Calu3 (cell line): Measurements from ENCODE around the gene GLYATL3. TPM values are rescaled to one million over a fixed set of nuclear protein-coding genes. Genes with fewer than 3 reads are reported as not detected.

Source experiments
- BruUV-seq: library from RNA; stranded (reverse); fragments of 400-500 nt; replicated peaks from 2 replicates; lab custom pipeline; 2021; lab: Mats Ljungman, UMichigan
- CTCF ChIA-PET: fragments of 300-600 bp; sonication (Branson Sonifier 250); formaldehyde crosslinking; loops from one replicate; lab custom pipeline; 2022; ENCODE audit warnings: antibody characterized with exemption; lab: Charles Lee
- DNase-seq: peaks from one replicate; pipeline ENCODE4 v3.0.0; 2022
- H3K27ac Mint-ChIP-seq: one replicate; pipeline ENCODE4 v1.8.0; 2022; ENCODE audit warnings: mixed read lengths; ENCODE audit not compliant: unreplicated experiment
- H3K27me3 Mint-ChIP-seq: one replicate; pipeline ENCODE4 v1.8.0; 2022; ENCODE audit warnings: mixed read lengths; ENCODE audit not compliant: unreplicated experiment
- H3K36me3 Mint-ChIP-seq: one replicate; pipeline ENCODE4 v1.8.0; 2022; ENCODE audit warnings: mild to moderate bottlenecking, moderate library complexity, mixed read lengths; ENCODE audit not compliant: insufficient read depth, unreplicated experiment
- H3K4me1 Mint-ChIP-seq: one replicate; pipeline ENCODE4 v1.8.0; 2022; ENCODE audit warnings: mild to moderate bottlenecking, low read depth, mixed read lengths; ENCODE audit not compliant: unreplicated experiment
- H3K4me3 Mint-ChIP-seq: one replicate; pipeline ENCODE4 v1.8.0; 2022; ENCODE audit warnings: mild to moderate bottlenecking, low read depth, moderate library complexity, mixed read lengths; ENCODE audit not compliant: unreplicated experiment
- H3K9me3 Mint-ChIP-seq: one replicate; pipeline ENCODE4 v1.8.0; 2022; ENCODE audit warnings: low read depth, mixed read lengths; ENCODE audit not compliant: unreplicated experiment
- CTCF ChIP-seq: fragments of 200-600 bp; IDR thresholded peaks from one replicate; pipeline ENCODE4 v1.8.0; 2022; ENCODE audit warnings: antibody characterized with exemption; ENCODE audit not compliant: unreplicated experiment
- intact Hi-C: fragments of 100-400 bp; cut with micrococcal nuclease; formaldehyde crosslinking; loops from one replicate; pipeline ENCODE4 v1.10.0; 2022; ENCODE audit not compliant: unreplicated experiment
- total RNA-seq: library from RNA; stranded (reverse); gene quantifications from 2 replicates; pipeline ENCODE4 v1.2.3, GENCODE V29; 2022

Gene GLYATL3
- total RNA-seq, 1 experiment from 2014 or later = not detected

DNA sequence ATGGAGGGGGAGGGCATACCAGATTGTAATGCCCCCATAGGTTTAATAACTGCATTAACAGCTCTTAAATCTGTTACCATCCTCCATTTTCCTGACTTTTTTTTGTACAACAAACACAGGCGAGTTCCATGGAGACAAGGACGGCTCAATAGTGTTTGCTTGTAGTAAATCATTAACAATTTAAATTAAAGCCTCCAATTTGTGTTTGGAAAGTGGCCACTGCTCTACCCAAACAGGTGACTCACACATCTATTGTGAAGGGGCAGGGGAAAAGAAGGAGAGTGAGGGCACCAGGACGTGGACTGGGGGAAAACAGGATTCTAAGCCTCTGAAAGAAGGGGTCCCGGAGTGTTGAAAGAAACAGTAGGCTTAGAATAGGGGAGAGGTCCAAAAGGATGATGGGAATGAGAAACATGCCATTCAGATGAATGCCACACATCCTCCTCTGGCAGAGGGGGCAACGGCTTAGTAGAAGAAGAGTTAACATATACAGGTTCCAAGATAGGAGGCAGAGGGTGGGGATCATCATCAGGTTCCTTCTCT, 6.9 kb downstream of the GLYATL3 start:
- Mint-ChIP-seq H3K9me3 (peaks cover 7% of the 10 kb centered on the region), H3K27me3 (no peaks in the 10 kb centered on the region), H3K4me3 (peak overlapping the region; percentile 51), H3K27ac (peak overlapping the region; percentile 48), H3K36me3 (peaks cover 4% of the 10 kb centered on the region), H3K4me1 (peaks cover 29% of the 10 kb centered on the region)
- intact Hi-C loops = no loop called here
- no peak for TF ChIP-seq CTCF
- CTCF ChIA-PET = interaction anchor here (1.5 kb wide), 1 partner anchor 9 kb away, joined by 3 read pairs; no protein-coding TSS in a partner anchor
- peak; percentile 36 for DNase-seq
- BruUV-seq = no TSS peak

DNA sequence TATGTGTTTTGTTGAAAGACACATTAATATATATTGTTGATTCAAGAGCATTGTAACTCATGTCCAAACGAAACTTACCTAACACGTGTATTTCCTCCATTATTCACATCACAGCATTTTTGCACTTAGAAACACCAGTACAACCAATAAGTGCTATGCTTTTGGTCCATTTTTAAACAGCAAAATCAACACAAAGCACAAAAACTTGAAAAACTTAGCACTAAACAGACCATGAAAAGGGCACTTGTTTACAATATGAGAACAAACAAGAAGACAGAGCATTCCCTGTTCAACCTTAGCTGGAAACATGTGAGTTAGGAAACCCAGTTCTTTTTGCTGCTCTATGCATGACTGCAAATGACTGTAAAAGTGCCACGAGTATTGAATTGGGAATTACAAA, 9.6 kb downstream of the GLYATL3 start:
- no peak overlapping the region for H3K4me3 Mint-ChIP-seq
- DNase-seq = no peak
- intact Hi-C loops = no loop called here
- TF ChIP-seq CTCF = no peak
- CTCF ChIA-PET = no interaction called here
- peaks cover 7% of the 10 kb centered on the region for H3K9me3 Mint-ChIP-seq
- no peak overlapping the region for H3K27ac Mint-ChIP-seq
- H3K27me3 Mint-ChIP-seq = no peaks in the 10 kb centered on the region
- BruUV-seq = no TSS peak
- H3K4me1 Mint-ChIP-seq = peaks cover 42% of the 10 kb centered on the region
- peaks cover 4% of the 10 kb centered on the region for H3K36me3 Mint-ChIP-seq

- no TSS peak for BruUV-seq
- peaks cover 13% of the 10 kb centered on the region for H3K4me1 Mint-ChIP-seq
- H3K9me3 Mint-ChIP-seq = no peaks in the 10 kb centered on the region
- no peak overlapping the region for H3K4me3 Mint-ChIP-seq
- H3K36me3 Mint-ChIP-seq = no peaks in the 10 kb centered on the region
- DNase-seq = no peak
- intact Hi-C loops = no loop called here
- no peak for TF ChIP-seq CTCF
- H3K27me3 Mint-ChIP-seq = no peaks in the 10 kb centered on the region
- CTCF ChIA-PET = interaction anchor here (1.0 kb wide), 1 partner anchor 19 kb away, joined by 5 read pairs; no protein-coding TSS in a partner anchor
- no peak overlapping the region for H3K27ac Mint-ChIP-seq
These were observed 13.6 kb downstream of the GLYATL3 start for GRCh38 chr6:49513153-49513989.

DNA sequence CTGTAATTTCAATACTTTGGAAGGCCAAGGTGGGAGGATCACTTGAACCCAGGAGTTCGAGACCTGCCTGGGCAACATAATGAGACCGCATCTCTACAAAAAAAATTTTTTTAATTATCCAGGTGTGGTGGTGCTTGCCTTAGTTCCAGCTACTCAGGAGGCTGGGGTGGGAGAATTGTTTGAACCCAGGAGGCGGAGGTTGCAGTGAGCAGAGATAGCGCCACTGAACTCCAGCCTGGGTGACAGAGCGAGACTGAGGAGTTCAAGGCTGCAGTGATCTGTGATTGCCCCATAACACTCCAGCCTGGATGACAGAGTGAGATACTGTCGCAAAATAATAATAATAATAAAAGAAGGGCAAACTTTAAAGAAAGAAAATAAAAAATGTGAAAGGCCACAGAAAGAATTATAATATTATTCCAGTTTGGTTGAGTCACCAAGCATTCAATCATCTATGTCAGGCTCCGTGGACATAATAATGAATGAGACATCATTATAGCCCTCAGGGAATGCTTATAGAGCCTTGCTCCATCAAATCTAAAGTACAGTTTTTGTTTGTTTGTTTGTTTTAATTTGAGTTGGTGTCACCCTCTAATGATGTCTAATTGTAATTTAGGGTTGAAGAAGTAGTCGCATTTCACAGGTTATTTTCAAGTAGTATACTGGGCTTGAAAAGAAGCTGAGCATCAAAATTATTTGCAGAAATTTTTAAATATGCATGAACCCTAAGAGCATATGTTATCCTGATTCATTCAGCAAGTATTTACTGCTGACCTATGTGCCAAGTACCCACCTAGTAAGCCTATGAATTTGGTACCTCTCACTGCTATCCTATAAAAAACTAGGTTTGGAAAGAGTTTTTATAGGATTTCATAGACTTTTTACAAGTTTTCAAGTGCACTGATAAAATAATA, 15.1 kb downstream of the GLYATL3 start:
- no peak for TF ChIP-seq CTCF
- intact Hi-C loops = no loop called here
- no peak for DNase-seq
- Mint-ChIP-seq H3K27me3 (no peaks in the 10 kb centered on the region), H3K36me3 (no peaks in the 10 kb centered on the region), H3K4me1 (peaks cover 13% of the 10 kb centered on the region), H3K9me3 (no peaks in the 10 kb centered on the region), H3K4me3 (no peak overlapping the region), H3K27ac (no peak overlapping the region)
- CTCF ChIA-PET = no interaction called here
- BruUV-seq = no TSS peak
